IMR-90 (cell line): ENCODE measurements around the gene MMP21. TPM values are rescaled to one million over a fixed set of nuclear protein-coding genes. Genes with fewer than 3 reads are reported as not detected.

Experiments
- ATAC-seq: fragments of 200-7000 bp; cut with Tn5 transposase; 2 replicates; pipeline ENCODE4 v1.9.1; 2020; ENCODE audit warnings: low read depth, mild to moderate bottlenecking, moderate library complexity
- BruUV-seq: library from RNA; stranded (reverse); fragments of 400-500 nt; replicated peaks from 2 replicates; lab custom pipeline; 2021; lab: Mats Ljungman, UMichigan
- CTCF ChIA-PET: fragments of 300-600 bp; formaldehyde crosslinking; extraction: SDS; loops from one replicate; lab custom pipeline; 2021; ENCODE audit warnings: antibody characterized with exemption; lab: Yijun Ruan, JAX
- POLR2A ChIA-PET: fragments of 300-600 bp; sonication (Branson Sonifier 250); formaldehyde crosslinking; loops from one replicate; lab custom pipeline; 2022; ENCODE audit warnings: antibody characterized with exemption; ENCODE audit not compliant: unreplicated experiment; lab: Charles Lee
- DNase-seq: peaks from one replicate; pipeline ENCODE4 v3.0.0; 2013
- H2AFZ ChIP-seq: replicated peaks from 2 replicates; pipeline ENCODE3; 2013; ENCODE audit warnings: low read length, mild to moderate bottlenecking; ENCODE audit not compliant: poor library complexity
- H2AK5ac ChIP-seq: 2 replicates; pipeline ENCODE4 v1.6.1; 2013; ENCODE audit warnings: low read depth, low read length, inconsistent platforms
- H2AK9ac ChIP-seq: replicated peaks from 2 replicates; pipeline ENCODE3; 2013; ENCODE audit warnings: mild to moderate bottlenecking, low read depth, low read length, moderate library complexity; ENCODE audit not compliant: poor library complexity
- H2BK120ac ChIP-seq: 2 replicates; pipeline ENCODE4 v1.6.1; 2013; ENCODE audit warnings: low read depth, low read length, inconsistent platforms
- H2BK15ac ChIP-seq: 3 replicates; pipeline ENCODE4 v1.6.1; 2013; ENCODE audit warnings: low read depth, low read length, inconsistent platforms
- H2BK20ac ChIP-seq: 2 replicates; pipeline ENCODE4 v1.6.1; 2013; ENCODE audit warnings: low read depth, mild to moderate bottlenecking, inconsistent platforms, low read length, moderate library complexity
- H2BK5ac ChIP-seq: 2 replicates; pipeline ENCODE4 v1.6.1; 2013; ENCODE audit warnings: mild to moderate bottlenecking, low read depth, low read length, inconsistent platforms; ENCODE audit not compliant: poor library complexity, severe bottlenecking
- H3K14ac ChIP-seq: replicated peaks from 2 replicates; pipeline ENCODE4 v1.6.1; 2013; ENCODE audit warnings: low read depth, low read length, inconsistent platforms
- H3K18ac ChIP-seq: 2 replicates; pipeline ENCODE4 v1.6.1; 2013; ENCODE audit warnings: low read depth, low read length, control low read depth
- H3K23ac ChIP-seq: 2 replicates; pipeline ENCODE4 v1.6.1; 2013; ENCODE audit warnings: low read depth, low read length, inconsistent platforms
- H3K27ac ChIP-seq: 2 replicates; pipeline ENCODE4 v1.5.1; 2013; ENCODE audit warnings: mild to moderate bottlenecking, control low read depth, low read length; ENCODE audit not compliant: insufficient read depth
- H3K27me3 ChIP-seq: 2 replicates; pipeline ENCODE4 v1.6.1; 2013; ENCODE audit warnings: low read length; ENCODE audit not compliant: control insufficient read depth, insufficient read depth
- H3K36me3 ChIP-seq: 2 replicates; pipeline ENCODE4 v1.6.1; 2013; ENCODE audit warnings: low read length, mixed read lengths; ENCODE audit not compliant: control insufficient read depth, insufficient read depth
- H3K4ac ChIP-seq: 2 replicates; pipeline ENCODE4 v1.6.1; 2013; ENCODE audit warnings: low read depth, low read length, inconsistent platforms
- H3K4me1 ChIP-seq: 2 replicates; pipeline ENCODE4 v1.6.1; 2013; ENCODE audit warnings: low read length, mixed read lengths; ENCODE audit not compliant: control insufficient read depth, insufficient read depth
- H3K4me2 ChIP-seq: 2 replicates; pipeline ENCODE4 v1.6.1; 2013; ENCODE audit warnings: low read depth, mild to moderate bottlenecking, control low read depth, low read length, moderate library complexity
- H3K4me3 ChIP-seq: 2 replicates; pipeline ENCODE4 v1.5.1; 2013; ENCODE audit warnings: low read depth, mild to moderate bottlenecking, control low read depth, low read length, moderate library complexity; ENCODE audit not compliant: insufficient read depth
- H3K56ac ChIP-seq: 2 replicates; pipeline ENCODE4 v1.6.1; 2013; ENCODE audit warnings: low read length, inconsistent platforms; ENCODE audit not compliant: insufficient read depth; ENCODE audit errors: extremely low read depth
- H3K79me1 ChIP-seq, 2 experiments: 2 replicates each; pipeline ENCODE4 v1.6.1; 2013; ENCODE audit warnings: low read length in 2 of 2, inconsistent platforms in 1 of 2, low read depth in 1 of 2
- H3K9ac ChIP-seq: 2 replicates; pipeline ENCODE4 v1.6.1; 2013; ENCODE audit warnings: low read depth, low read length, control low read depth
- H3K9me1 ChIP-seq: 2 replicates; pipeline ENCODE4 v1.6.1; 2013; ENCODE audit warnings: low read length, inconsistent platforms; ENCODE audit not compliant: insufficient read depth
- H3K9me3 ChIP-seq: 2 replicates; pipeline ENCODE4 v1.6.1; 2013; ENCODE audit warnings: low read length; ENCODE audit not compliant: control insufficient read depth, insufficient read depth
- H4K20me1 ChIP-seq: 2 replicates; pipeline ENCODE4 v1.6.1; 2013; ENCODE audit warnings: low read length, inconsistent platforms; ENCODE audit not compliant: insufficient read depth
- H4K5ac ChIP-seq: 2 replicates; pipeline ENCODE4 v1.6.1; 2013; ENCODE audit warnings: mild to moderate bottlenecking, low read depth, low read length, control low read depth
- H4K8ac ChIP-seq, 2 experiments: 2 replicates each; pipeline ENCODE4 v1.6.1; 2013; ENCODE audit warnings: low read depth in 2 of 2, low read length in 2 of 2, control low read depth in 1 of 2, inconsistent platforms in 1 of 2
- H4K91ac ChIP-seq: 2 replicates; pipeline ENCODE4 v1.6.1; 2013; ENCODE audit warnings: low read depth, low read length, inconsistent platforms; ENCODE audit not compliant: insufficient read depth
- BHLHE40 ChIP-seq: fragments of 150-350 bp; IDR thresholded peaks from 2 replicates; pipeline ENCODE4 v1.6.1; 2016; ENCODE audit warnings: mild to moderate bottlenecking, low read depth, low read length
- CEBPB ChIP-seq: IDR thresholded peaks from 2 replicates; pipeline ENCODE4 v1.6.1; 2012; ENCODE audit warnings: low read depth, low read length, improper control_type of control experiment
- CHD1 ChIP-seq: IDR thresholded peaks from 2 replicates; pipeline ENCODE4 v1.6.1; 2012; ENCODE audit warnings: low read depth, low read length, improper control_type of control experiment
- FOS ChIP-seq: fragments of 150-350 bp; IDR thresholded peaks from 2 replicates; pipeline ENCODE4 v1.6.1; 2016; ENCODE audit warnings: low read depth, low read length
- MXI1 ChIP-seq: IDR thresholded peaks from 2 replicates; pipeline ENCODE4 v1.6.1; 2012; ENCODE audit warnings: low read depth, mild to moderate bottlenecking, low read length, moderate library complexity, borderline replicate concordance
- NFE2L2 ChIP-seq: fragments of 150-350 bp; IDR thresholded peaks from 2 replicates; pipeline ENCODE4 v1.6.1; 2016; ENCODE audit warnings: low read depth, mild to moderate bottlenecking, low read length
- RAD21 ChIP-seq: IDR thresholded peaks from 2 replicates; pipeline ENCODE4 v1.6.1; 2012; ENCODE audit warnings: low read length, improper control_type of control experiment
- SMC3 ChIP-seq: fragments of 150-350 bp; IDR thresholded peaks from 2 replicates; pipeline ENCODE4 v1.6.1; 2016; ENCODE audit warnings: low read depth, mild to moderate bottlenecking, antibody characterized with exemption, low read length, moderate library complexity
- WGBS, 2 experiments: methylation state at CpG; one replicate each; pipeline versions ENCODE4 v1.1.5 to v1.1.7; 2013; ENCODE audit warnings: missing lambda C conversion rate in 2 of 2; ENCODE audit not compliant: insufficient read length in 1 of 2; ENCODE audit errors: extremely low coverage in 2 of 2; 5-methylcytosine and 5-hydroxymethylcytosine counted together
- dilution Hi-C: fragments of 300-500 bp; cut with HindIII; formaldehyde crosslinking; loops from one replicate; pipeline ENCODE4 v1.14.3; 2018; ENCODE audit warnings: low sequenced_read_pairs; ENCODE audit not compliant: unreplicated experiment
- in situ Hi-C: fragments of 300-500 bp; cut with MboI; formaldehyde crosslinking; loops from 3 replicates; pipeline ENCODE4 v1.14.3; 2019; ENCODE audit warnings: low sequenced_read_pairs, inconsistent platforms, mixed read lengths
- intact Hi-C: fragments of 100-400 bp; cut with micrococcal nuclease; formaldehyde crosslinking; loops from 2 replicates; pipeline ENCODE4 v1.10.0; 2022
- polyA plus RNA-seq, 3 experiments: library from polyadenylated mRNA; depleted of rRNA; stranded (reverse); fragments of >200 nt; gene quantifications; 2 replicates each; pipeline ENCODE4 v1.2.3, GENCODE V29; 2012; ENCODE audit warnings: low replicate concordance in 1 of 3
- total RNA-seq: library from RNA; depleted of rRNA; stranded (reverse); fragments of >200 nt; gene quantifications from 2 replicates; pipeline ENCODE4 v1.2.3, GENCODE V29; 2012
- TF ChIP-seq, protein P1 (sequence below): conservative IDR thresholded peaks from 2 replicates; pipeline ENCODE4 v1.5.1; 2012; ENCODE audit warnings: mild to moderate bottlenecking, low read depth, low read length, improper control_type of control experiment
- TF ChIP-seq, protein P2 (sequence below): fragments of 150-350 bp; IDR thresholded peaks from 2 replicates; pipeline ENCODE4 v1.6.1; 2017; ENCODE audit warnings: mild to moderate bottlenecking, antibody characterized with exemption, low read length, low read depth
- TF ChIP-seq, protein P3 (sequence below): fragments of 150-350 bp; IDR thresholded peaks from 2 replicates; pipeline ENCODE4 v1.6.1; 2016; ENCODE audit warnings: low read depth, mild to moderate bottlenecking, low read length, moderate library complexity, borderline replicate concordance

MMP21 gene
- total and polyA plus RNA-seq, 2 of the 4 experiments (the other 2 are of a cell fraction) = not detected

DNA sequence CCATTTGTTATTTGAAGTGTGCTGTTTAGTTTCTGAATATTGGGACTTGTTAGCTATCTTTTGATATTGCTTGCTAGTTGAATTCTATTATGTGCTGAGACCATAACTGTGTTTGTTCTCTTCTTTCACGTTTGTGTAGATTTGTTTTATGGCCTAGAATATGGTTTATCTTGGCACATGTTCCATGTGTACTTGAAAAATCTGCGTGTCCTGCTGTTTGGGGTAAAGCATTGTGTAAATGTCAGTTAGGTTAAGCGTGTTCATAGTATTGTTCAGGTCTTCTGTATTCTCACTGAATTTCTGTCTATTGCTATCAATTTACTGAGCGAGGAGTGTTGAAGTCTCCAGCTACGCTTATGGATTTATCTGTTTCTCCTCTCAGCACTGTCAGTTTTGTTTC lies 19.4 kb downstream of the MMP21 start:
- Histone ChIP-seq H4K5ac (no peak overlapping the region), H3K4ac (no peak overlapping the region), H3K9me3 (no peaks in the 10 kb centered on the region), H2AFZ (no peak overlapping the region), H2BK20ac (no peak overlapping the region), H3K27me3 (no peaks in the 10 kb centered on the region), H3K18ac (no peak overlapping the region), H3K4me2 (no peak overlapping the region), H3K14ac (no peak overlapping the region), H4K8ac (no peak overlapping the region), H2AK9ac (no peak overlapping the region), H3K4me3 (no peak overlapping the region), H2BK15ac (no peak overlapping the region), H2BK5ac (no peak overlapping the region), H3K27ac (no peak overlapping the region), H3K23ac (no peak overlapping the region), H4K20me1 (no peaks in the 10 kb centered on the region), H4K91ac (no peak overlapping the region), H2AK5ac (no peak overlapping the region), H3K79me1 (peaks cover 10 to 11% of the 10 kb centered on the region in 2 experiments; a peak in 2 of 4 replicates), H3K9ac (no peak overlapping the region), H3K4me1 (no peaks in the 10 kb centered on the region), H3K56ac (no peak overlapping the region), H3K36me3 (peaks cover 38% of the 10 kb centered on the region), H3K9me1 (no peaks in the 10 kb centered on the region; the same call in 1 of the 2 replicates), H2BK120ac (no peak overlapping the region)
- ChIA-PET CTCF (no interaction called here), POLR2A (no interaction called here)
- TF ChIP-seq CHD1 (no peak), FOS (no peak), SMC3 (no peak), NFE2L2 (no peak), MXI1 (no peak), RAD21 (no peak), BHLHE40 (no peak), CEBPB (no peak)
- TF ChIP-seq, protein P1, sequence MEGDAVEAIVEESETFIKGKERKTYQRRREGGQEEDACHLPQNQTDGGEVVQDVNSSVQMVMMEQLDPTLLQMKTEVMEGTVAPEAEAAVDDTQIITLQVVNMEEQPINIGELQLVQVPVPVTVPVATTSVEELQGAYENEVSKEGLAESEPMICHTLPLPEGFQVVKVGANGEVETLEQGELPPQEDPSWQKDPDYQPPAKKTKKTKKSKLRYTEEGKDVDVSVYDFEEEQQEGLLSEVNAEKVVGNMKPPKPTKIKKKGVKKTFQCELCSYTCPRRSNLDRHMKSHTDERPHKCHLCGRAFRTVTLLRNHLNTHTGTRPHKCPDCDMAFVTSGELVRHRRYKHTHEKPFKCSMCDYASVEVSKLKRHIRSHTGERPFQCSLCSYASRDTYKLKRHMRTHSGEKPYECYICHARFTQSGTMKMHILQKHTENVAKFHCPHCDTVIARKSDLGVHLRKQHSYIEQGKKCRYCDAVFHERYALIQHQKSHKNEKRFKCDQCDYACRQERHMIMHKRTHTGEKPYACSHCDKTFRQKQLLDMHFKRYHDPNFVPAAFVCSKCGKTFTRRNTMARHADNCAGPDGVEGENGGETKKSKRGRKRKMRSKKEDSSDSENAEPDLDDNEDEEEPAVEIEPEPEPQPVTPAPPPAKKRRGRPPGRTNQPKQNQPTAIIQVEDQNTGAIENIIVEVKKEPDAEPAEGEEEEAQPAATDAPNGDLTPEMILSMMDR = no peak
- TF ChIP-seq, protein P2, sequence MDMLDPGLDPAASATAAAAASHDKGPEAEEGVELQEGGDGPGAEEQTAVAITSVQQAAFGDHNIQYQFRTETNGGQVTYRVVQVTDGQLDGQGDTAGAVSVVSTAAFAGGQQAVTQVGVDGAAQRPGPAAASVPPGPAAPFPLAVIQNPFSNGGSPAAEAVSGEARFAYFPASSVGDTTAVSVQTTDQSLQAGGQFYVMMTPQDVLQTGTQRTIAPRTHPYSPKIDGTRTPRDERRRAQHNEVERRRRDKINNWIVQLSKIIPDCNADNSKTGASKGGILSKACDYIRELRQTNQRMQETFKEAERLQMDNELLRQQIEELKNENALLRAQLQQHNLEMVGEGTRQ = no peak
- TF ChIP-seq, protein P3, sequence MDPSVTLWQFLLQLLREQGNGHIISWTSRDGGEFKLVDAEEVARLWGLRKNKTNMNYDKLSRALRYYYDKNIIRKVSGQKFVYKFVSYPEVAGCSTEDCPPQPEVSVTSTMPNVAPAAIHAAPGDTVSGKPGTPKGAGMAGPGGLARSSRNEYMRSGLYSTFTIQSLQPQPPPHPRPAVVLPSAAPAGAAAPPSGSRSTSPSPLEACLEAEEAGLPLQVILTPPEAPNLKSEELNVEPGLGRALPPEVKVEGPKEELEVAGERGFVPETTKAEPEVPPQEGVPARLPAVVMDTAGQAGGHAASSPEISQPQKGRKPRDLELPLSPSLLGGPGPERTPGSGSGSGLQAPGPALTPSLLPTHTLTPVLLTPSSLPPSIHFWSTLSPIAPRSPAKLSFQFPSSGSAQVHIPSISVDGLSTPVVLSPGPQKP = no peak
- in situ Hi-C loops = no loop called here
- dilution Hi-C loops = no loop called here
- intact Hi-C loops = loop anchor here (5.0 kb wide), 1 partner anchor 34 kb away; no protein-coding TSS in a partner anchor
- no peak for ATAC-seq
- no peak for DNase-seq
- no TSS peak for BruUV-seq
- WGBS, 2 experiments = no CpG with 5 or more reads among the region's 5 CpGs
